Measurements from ENCODE around the gene MUC2. TPM values are rescaled to one million over a fixed set of nuclear protein-coding genes. Genes with fewer than 3 reads are reported as not detected.

MUC2 gene
- total RNA-seq, 1 donor from 2014 or later = not detected

DNA sequence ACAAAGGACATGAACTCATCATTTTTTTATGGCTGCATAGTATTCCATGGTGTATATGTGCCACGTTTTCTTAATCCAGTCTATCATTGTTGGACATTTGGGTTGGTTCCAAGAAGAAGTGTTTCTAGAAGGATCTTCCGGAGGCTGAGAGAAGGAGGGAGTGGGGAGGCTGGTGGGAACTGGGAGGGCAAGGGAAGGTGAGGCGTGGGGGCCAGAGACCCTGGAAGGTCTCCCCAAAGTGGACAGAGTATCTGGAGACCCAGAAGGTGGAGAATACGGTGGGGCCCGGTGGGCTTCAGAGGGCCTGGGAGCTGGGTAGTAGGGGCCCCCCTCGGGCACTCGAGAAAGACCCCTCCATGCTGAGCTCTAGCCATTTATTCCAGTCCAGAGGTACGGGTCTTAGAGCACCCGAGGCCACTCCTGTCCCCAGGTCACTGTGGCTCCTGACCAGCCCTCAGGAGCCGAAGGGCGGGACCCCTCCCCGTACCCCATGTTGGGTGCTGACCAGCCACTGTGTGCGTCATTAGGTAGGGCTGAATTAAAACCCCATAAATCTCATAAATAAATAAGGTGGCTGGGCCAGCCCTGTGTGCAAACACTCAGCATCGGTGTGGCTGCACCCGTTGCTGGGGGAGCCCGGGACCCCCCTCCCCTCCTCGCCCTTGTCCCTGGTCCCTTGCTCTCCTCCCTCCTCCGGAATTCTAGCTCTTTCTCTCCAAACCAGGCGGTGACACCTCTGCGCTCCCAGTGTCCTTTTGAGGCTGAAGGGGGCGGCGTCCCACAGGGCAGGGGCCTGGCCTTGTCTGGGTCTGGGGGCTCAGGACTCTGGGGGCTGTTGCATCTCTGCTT lies 44.3 kb downstream of the MUC2 start:
- Mint-ChIP-seq H3K4me1 (ENCODE audit: low read depth, unreplicated experiment) (peaks cover 1% of the 10 kb centered on the region), H3K4me3 (ENCODE audit: unreplicated experiment) (no peak overlapping the region), H3K27me3 (ENCODE audit: low read depth, unreplicated experiment) (peaks cover 63% of the 10 kb centered on the region), H3K9me3 (ENCODE audit: unreplicated experiment) (peaks cover 3% of the 10 kb centered on the region), H3K27ac (ENCODE audit: unreplicated experiment) (peak overlapping the region; percentile 27), H3K36me3 (ENCODE audit: low read depth, unreplicated experiment) (no peaks in the 10 kb centered on the region)
- DNase-seq (ENCODE audit: low read depth) (no peak), FAIRE-seq (no peak)
- Histone ChIP-seq H3K36me3 (ENCODE audit: insufficient read depth, low read length) (no peaks in the 10 kb centered on the region), H3K4me1 (ENCODE audit: insufficient read depth, low read length) (no peaks in the 10 kb centered on the region), H3K9me3 (ENCODE audit: insufficient read depth, low read depth, low read length) (no peaks in the 10 kb centered on the region), H4K20me1 (ENCODE audit: insufficient read depth, low read length) (no peaks in the 10 kb centered on the region), H3K27me3 (ENCODE audit: insufficient read depth, low read length) (no peaks in the 10 kb centered on the region), H3K4me3 (ENCODE audit: insufficient read depth, low read depth, low read length) (no peak overlapping the region), H3K9ac (ENCODE audit: low read length) (no peak overlapping the region), H3K79me2 (ENCODE audit: insufficient read depth, low read length) (no peaks in the 10 kb centered on the region), H3K27ac (ENCODE audit: low read depth, low read length) (no peak overlapping the region), H2AFZ (ENCODE audit: low read depth, low read length) (no peak overlapping the region), H3K4me2 (ENCODE audit: low read length) (no peak overlapping the region)
- TF ChIP-seq CTCF (IDR thresholded peaks at IDR 0.05; ENCODE audit: insufficient read depth, low read depth, low read length) = no peak
- TF ChIP-seq EZH2 (IDR thresholded peaks at IDR 0.05; ENCODE audit: insufficient read depth, low read length) = no peak

DNA sequence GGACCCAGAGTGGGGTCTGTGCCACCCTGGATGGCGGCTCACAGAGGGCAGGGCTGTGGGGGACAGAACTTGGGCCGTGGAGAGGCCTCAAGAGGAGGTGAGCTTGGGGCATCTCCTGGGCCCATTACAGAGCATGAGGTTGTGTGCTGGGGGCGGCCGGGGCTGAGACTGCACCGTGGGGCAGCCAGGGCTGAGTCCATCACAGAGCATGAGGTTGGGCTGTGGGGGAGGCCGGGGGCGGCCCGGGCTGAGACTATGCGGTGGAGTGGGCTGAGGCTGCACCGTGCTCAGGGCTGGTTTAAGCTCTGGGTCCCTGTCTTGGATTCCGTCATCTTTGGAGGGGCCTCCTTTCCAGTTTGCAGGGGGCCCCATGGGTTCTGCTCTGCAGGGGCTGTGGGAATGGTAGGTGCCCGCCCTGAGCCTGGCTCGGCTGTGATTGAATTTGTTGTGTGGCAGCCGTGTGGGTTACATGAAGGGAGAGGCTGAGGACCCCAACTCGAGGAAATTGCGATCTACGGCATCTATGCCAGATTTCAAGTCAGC lies 45.0 kb downstream of the MUC2 start:
- Histone ChIP-seq H3K9ac (ENCODE audit: low read length) (no peak overlapping the region), H3K4me1 (ENCODE audit: insufficient read depth, low read length) (no peaks in the 10 kb centered on the region), H3K79me2 (ENCODE audit: insufficient read depth, low read length) (no peaks in the 10 kb centered on the region), H2AFZ (ENCODE audit: low read depth, low read length) (no peak overlapping the region), H3K4me3 (ENCODE audit: insufficient read depth, low read depth, low read length) (no peak overlapping the region), H3K9me3 (ENCODE audit: insufficient read depth, low read depth, low read length) (no peaks in the 10 kb centered on the region), H4K20me1 (ENCODE audit: insufficient read depth, low read length) (no peaks in the 10 kb centered on the region), H3K4me2 (ENCODE audit: low read length) (no peak overlapping the region), H3K36me3 (ENCODE audit: insufficient read depth, low read length) (no peaks in the 10 kb centered on the region), H3K27me3 (ENCODE audit: insufficient read depth, low read length) (no peaks in the 10 kb centered on the region), H3K27ac (ENCODE audit: low read depth, low read length) (no peak overlapping the region)
- Mint-ChIP-seq H3K27ac (ENCODE audit: unreplicated experiment) (no peak overlapping the region), H3K27me3 (ENCODE audit: low read depth, unreplicated experiment) (peaks cover 66% of the 10 kb centered on the region), H3K4me1 (ENCODE audit: low read depth, unreplicated experiment) (peaks cover 1% of the 10 kb centered on the region), H3K36me3 (ENCODE audit: low read depth, unreplicated experiment) (no peaks in the 10 kb centered on the region), H3K9me3 (ENCODE audit: unreplicated experiment) (peaks cover 8% of the 10 kb centered on the region), H3K4me3 (ENCODE audit: unreplicated experiment) (no peak overlapping the region)
- FAIRE-seq (no peak), DNase-seq (ENCODE audit: low read depth) (no peak)
- TF ChIP-seq EZH2 (IDR thresholded peaks at IDR 0.05; ENCODE audit: insufficient read depth, low read length) (no peak), CTCF (IDR thresholded peaks at IDR 0.05; ENCODE audit: insufficient read depth, low read depth, low read length) (no peak)

All from astrocyte (in vitro differentiated cells and primary cell).